GM18508 (cell line): ENCODE data around the gene WDR70.
"Not testable (repeated sequence)": the region's sequence is repeated elsewhere in the genome, so short reads cannot be mapped to it uniquely, and the experiment has no call there.

ENCODE experiments used
- ATAC-seq: cut with Tn5 transposase; IDR thresholded peaks from one replicate; pipeline ENCODE4 v1.9.1; 2021; ENCODE audit warnings: moderate number of reproducible peaks; ENCODE audit not compliant: insufficient read depth, unreplicated experiment

Gene WDR70

GRCh38 chr5:37506722-37507121 is 127.6 kb downstream of the WDR70 start:
- no peak for ATAC-seq

- no peak for ATAC-seq
Measured at GRCh38 chr5:37511646-37512045, 132.5 kb downstream of the WDR70 start.

DNA sequence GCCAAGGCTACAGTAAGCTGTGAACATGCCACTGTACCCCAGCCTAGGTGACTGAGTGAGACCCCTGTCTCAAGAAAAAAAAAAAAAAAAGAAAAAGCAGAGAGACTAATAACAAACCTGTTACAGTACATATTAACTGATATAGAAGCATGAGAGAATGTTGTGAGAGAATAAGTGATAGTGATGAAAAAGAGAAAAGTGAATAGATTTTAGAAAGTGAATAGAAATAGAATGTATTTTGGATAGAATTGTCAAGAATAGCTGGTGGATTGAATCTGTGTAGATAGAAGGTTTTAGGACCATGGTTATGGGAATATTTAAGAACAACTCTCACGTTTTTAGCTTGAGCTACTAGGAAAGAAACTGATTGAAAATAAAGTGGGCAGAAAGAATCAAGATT is 135.8 kb downstream of the WDR70 start:
- no peak for ATAC-seq

- ATAC-seq, result no peak
Measured at GRCh38 chr5:37517686-37518085, 138.6 kb downstream of the WDR70 start.

DNA sequence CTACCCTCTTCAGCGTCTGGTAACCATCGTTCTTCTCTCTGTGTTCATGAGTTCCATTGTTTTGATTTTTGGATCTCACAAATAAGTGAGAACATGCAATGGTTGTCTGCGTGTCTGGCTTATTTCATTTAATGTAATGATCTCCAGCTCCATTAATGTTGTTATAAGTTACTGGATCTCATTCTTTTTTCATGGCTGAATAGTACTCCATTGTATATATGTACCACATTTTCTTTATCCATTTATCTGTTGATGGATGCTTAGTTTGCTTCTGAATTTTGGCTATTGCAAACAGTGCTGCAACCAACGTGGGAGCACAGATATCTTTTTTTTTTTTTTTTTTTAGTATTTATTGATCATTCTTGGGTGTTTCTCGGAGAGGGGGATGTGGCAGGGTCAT is 139.2 kb downstream of the WDR70 start:
- not testable (repeated sequence) for ATAC-seq

GRCh38 chr5:37519304-37519703 is 140.2 kb downstream of the WDR70 start:
- no peak for ATAC-seq

DNA sequence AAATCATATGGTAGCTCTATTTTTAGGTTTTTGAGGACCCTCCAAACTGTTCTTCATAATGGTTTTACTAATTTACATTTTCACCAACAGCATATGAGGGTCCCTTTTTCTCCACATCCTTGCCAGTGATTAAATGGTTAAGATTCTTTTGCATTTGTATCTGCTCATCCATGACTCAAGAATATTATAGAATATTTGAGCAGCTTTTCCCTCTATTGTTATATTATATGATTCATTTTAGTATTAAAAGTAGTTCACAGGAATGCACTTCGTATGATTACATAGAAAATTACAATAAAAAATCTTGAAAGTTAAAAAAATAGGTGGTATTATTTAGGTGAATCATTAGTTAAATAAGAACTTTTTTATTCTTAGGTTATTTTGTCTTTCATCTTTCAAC is 140.7 kb downstream of the WDR70 start:
- no peak for ATAC-seq

- no peak for ATAC-seq
Measured at GRCh38 chr5:37520811-37521210, 141.7 kb downstream of the WDR70 start.

- no peak for ATAC-seq
Measured at GRCh38 chr5:37532976-37533740, 154.0 kb downstream of the WDR70 start.

DNA sequence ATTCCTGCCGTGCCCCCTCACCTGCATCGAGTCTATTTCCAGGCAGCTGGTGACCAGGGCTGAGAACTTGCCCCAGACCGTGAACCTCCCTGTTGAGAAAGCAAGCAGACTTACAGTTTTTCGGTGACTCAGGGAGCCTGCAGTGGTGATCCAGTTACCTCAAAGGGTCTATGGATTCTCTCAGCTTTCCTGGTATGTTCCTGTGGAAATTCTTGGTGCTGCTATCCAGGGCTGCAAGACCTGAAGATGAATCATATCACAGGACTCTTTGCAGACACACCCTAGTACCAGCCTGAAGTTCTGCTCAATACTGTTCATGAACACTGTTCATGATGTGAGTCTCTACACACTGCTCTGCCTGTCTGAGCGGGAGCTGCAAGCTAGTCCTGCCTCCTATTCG is 154.7 kb downstream of the WDR70 start:
- no peak for ATAC-seq

- ATAC-seq, result no peak
Measured at GRCh38 chr5:37539459-37539858, 160.3 kb downstream of the WDR70 start.

DNA sequence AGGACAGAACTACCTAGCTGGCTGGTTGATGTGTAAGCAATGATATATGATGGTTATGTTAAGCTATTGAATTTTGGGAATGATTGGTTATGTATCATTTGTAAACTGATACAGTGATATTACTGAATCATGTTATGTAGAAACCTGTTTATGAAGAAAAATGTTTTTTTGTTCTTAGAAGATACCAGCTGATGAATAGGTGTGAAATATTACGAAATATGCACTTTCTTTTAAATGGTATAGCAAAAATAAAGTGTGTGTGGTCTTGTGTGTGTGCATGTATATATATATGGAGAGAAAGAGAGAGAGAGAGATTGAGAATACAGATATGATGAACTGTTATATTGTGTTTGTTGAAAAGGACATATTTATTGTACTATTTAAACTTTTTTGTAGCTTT is 164.1 kb downstream of the WDR70 start:
- ATAC-seq, result no peak

GRCh38 chr5:37549411-37549810 is 170.3 kb downstream of the WDR70 start:
- no peak for ATAC-seq

DNA sequence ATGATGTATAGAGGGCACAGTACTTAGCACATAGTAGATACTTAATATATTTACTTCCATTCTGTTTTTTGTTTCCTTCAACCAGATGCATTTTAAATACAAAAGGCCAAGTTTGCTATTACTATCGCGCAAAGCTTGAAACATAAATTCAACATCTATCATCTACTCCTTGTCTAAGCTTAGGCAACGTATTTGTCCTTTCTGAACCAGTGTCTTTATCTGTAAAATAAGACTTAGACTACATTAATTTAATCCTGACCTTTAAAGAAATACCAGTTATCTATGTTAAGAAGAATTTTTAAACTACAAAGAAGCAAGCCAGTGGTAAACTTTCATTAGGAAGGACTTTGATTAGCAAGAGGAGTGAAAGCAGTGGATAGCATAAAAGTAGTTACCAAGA is 173.0 kb downstream of the WDR70 start:
- ATAC-seq, result no peak

DNA sequence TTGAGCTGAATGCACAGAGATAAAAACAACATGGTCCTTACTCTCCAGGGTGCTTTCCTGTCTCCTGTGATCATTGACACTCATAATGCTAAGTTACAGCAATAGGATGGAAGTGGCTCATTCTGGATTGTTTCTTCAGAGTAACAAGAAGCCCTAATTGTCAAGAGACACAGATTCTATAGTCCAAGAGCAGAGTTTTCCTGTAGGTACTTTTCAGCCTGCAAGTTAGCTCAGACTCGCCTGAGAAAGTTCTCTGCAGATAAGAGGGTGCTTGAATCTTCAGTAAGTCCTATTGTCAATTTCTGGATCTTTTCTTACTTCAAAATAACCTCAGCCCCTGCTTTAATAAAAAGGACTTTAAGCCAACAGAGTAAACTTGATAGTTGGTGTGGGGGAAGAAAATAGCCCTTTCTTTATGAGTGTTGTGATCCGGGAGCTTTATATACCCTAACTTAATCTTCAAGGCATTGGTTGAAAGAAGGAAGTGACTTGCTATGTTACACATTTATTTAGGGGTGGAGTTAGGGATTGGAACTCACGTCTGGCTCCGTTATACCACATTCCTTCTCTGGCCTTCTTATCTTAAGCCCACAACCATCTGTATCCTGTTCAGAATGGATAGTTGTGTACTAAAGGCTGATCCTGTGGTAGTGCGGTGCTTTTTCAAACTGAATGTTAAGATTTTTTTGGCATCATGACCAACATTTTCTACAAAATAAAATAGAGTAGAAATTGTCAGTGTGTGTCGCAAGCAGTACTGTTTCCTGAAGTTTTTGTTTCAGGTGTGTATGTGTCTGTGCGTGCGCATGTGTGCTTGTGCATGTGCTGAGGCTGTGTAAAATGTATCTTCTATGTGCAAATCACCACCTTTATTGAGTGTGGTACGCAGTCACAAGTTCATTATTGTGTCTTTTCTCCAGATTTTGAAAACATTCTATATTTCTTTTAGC is 173.9 kb downstream of the WDR70 start:
- ATAC-seq, result no peak

DNA sequence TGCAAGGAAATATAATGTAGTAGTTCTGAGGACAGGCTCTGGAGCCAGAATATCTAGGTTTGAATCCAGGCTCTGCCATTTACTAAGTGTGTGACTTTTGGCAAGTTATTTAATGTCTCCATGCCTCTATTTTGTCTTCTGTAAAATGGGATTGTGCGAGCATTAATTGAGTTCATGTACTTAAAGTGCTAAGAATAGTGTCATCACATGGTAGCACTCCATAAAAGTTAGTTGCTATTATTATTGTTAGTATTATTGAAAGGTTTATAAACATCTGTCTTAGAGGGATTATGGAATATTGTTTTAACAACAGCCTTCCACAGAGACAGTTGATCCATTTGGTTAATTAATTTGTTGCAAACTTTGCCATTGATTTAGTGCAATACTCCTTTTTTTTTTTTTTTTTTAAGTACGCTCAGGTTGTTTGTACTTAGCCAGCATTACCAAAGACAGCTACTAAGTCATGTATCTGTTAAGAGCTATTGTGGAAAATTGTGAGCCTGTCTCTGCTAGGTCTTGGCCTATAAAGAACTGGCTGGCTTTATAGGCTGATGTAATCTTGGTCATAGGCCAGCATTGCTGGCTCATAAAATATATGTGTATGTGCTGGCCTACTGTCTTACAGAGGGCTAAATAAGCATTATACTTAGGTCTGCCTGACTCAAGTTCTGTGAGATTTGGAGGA is 174.7 kb downstream of the WDR70 start:
- no peak for ATAC-seq

DNA sequence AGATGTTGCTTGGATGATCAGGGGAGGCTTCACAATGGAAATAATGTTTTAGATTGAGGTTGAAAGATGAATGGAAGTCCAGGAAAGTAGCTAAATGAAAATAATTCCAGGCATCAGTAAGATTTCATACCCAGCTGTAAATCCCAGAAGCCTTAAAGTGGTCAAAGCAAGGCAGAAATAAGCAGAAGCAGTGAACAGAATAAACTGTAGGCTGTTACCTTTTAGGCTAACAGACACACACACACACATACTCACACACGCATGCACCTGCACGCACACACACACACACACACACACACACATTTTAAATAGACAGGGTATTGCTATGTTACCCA is 175.3 kb downstream of the WDR70 start:
- ATAC-seq, result no peak

GRCh38 chr5:37554938-37555337 is 175.8 kb downstream of the WDR70 start:
- ATAC-seq, result no peak

DNA sequence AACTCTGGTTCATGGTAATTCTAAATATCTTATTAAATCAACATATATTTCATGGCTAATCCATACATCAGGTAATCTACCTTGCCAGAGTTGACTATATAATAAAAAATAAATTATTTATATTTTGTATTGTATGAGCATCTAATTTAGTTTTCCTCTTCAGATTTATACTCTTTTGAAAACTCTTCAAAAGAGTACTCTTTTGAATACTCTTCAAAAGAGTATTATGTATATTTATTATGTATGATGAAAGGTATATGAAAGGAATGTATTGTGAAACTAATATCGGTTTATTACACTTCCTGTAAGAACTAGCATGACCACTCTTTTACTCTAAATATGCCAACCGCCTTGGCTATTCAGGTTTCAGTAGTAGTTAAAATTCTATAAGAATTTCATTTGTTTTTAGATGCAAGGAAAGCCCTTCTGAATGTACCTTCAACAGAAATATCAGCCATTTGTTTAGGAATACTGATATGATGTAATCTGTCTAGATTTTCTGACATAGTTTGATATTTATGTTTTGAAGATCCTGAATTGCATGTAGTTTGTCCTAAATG is 178.7 kb downstream of the WDR70 start:
- ATAC-seq, result no peak

GRCh38 chr5:37565062-37565670 is 186.0 kb downstream of the WDR70 start:
- ATAC-seq, result no peak
